HK-2 (cell line): ENCODE data around the gene EIF2S1.
"Not testable (repeated sequence)": the region's sequence is repeated elsewhere in the genome, so short reads cannot be mapped to it uniquely, and the experiment has no call there.

ENCODE experiments used
- DNase-seq: peaks from one replicate; pipeline ENCODE4 v3.0.0-alpha.2; 2018; ENCODE audit not compliant: unreplicated experiment

Gene EIF2S1

DNA sequence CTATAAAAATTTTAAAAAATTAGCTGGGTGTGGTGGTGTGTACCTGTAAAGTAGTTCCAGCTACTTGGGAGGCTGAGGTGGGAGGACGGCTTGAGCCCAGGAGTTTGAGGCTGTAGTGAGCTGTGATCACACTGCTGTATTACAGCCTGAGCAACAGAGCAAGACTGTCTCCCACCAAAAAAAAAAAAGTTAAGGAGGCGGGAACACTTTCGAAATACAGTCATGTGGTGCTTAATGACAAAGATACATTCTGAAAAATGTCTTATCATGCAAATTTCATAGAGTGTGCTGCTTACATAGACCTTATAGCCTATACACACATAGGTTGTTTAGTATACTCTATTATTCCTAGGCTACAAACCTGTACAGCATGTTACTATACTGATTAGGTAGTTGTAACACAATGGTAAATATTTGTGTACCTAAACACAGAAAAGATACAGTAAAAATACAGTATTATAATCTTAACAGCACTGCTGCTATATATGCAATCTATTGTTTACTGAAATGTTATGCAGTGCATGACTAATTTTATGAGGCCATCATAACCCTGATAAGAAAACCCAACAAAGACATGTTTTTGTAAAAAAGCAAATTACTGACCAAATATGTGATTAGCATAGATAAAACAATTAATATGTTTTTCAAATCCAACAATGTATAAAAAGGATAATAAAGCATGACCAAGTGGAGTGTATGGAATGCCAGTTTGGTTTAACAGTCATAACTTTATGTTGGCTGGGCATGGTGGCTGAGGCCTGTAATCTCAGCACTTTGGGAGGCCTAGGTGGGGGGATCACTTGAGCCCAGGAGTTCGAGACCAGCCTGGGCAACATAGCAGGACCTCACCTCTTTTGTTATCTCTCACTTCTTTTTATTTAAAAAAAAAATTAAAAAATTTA lies 11.4 kb downstream of the EIF2S1 start:
- DNase-seq = no peak

DNA sequence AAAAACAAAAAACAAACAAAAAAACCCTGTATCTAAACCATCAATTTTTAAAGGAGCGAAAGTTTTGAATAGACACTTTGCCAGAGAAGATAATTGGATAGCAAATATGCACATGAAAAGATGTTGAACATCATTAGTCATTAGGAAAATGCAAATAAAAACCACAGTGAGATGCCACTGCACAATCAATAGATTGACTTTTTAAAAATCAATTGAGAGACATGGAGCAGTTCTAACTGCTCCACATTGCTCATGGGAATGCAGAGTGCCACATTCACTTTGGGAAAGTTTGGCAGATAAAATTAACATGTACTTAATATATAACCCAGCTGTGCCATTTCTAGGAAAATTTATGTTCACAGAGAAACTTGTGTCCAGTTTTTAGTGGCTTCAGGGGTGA lies 12.7 kb downstream of the EIF2S1 start:
- no peak for DNase-seq

DNA sequence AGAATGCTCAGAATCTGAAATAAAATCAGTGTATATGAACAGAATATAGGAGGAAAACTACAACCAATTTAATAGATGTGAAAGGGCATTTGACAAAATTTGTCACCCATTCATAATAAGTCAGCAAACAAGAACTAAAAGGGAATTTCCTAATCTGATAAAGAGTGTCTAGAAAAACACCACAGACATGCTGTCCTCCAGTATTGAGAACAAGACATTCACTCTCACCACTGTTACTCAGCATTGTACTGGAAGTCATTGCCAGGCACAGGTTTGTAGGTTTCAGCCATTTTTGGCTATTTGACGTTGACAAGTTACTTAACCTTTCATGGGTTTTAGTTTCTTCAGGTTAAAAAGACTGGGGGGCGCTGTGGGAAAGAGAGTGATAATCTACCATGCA lies 13.2 kb downstream of the EIF2S1 start:
- DNase-seq = no peak

DNA sequence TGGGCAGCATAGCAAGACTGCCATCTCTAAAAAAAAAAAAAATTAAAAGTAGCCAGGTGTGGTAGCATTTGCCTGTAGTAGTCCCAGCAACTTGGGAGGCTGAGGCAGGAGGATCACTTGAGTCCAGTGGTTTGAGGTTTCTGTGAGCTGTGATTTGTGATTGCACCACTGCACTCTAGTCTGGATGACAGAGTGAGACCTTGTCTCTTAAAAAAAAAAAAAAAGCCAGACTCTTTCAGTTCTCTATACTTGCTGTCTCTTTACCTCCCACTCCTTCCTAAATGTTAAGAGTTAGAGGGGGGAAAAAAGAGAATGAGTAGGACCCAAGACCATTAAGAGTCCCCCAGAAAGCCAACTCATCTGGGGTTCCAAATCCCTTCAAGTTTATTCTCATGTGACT lies 17.8 kb downstream of the EIF2S1 start:
- no peak for DNase-seq

DNA sequence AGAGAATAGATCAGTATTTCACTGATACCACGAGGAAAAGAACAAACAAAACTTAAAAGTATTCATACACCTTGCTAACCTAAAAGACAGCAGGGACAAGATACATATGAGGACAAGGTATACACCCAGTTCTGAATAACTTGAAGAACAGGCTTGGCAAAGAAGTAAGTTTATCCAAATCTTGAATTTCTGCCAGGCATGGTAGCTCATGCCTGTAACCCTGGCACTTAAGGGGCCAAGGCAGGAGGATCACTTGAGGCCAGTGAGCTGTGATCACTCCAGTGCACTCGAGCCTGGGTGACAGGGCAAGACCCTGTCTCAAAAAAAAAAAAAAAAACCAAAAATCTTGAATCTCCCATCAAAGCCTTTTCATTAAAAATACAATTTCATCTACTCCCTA lies 25.0 kb downstream of the EIF2S1 start:
- no peak for DNase-seq

DNA sequence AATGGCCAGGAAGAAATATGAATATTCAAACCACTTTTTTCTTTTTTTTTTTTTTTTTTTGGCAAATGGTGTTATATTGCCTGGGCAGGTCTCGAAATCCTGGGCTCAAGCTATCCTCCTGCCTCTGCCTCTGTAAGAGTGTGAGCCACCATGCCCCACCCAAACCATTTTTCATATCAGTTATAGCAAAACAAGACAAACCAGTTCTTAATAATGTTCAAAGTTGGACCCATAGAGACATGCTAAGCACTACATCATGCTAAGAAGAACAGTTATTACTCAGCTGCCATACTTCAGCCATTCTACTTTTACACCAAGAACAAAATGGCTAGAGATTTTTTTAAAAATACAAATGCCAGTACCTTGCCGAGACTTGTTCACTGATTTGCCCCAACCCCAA lies 25.5 kb downstream of the EIF2S1 start:
- DNase-seq = no peak

DNA sequence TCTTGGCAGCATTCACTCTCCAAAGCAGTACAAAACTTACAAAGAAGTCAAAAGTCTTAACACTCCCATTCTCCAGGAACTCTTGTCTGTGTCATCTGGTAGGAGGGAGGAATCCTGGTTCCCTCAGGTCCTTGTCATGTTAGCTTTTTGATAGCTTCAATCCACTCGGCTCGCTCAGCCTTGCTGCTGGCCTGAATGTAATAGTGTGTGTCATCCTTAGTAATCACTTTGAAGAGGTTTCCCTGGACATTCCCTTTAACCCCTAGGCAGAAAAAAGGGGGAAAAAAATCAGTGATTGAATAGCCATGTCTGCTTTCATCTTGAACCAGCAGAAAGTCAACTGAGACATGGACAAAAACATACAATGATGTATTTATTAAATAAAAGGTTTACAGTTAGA lies 27.1 kb downstream of the EIF2S1 start:
- DNase-seq = peak; percentile 38

DNA sequence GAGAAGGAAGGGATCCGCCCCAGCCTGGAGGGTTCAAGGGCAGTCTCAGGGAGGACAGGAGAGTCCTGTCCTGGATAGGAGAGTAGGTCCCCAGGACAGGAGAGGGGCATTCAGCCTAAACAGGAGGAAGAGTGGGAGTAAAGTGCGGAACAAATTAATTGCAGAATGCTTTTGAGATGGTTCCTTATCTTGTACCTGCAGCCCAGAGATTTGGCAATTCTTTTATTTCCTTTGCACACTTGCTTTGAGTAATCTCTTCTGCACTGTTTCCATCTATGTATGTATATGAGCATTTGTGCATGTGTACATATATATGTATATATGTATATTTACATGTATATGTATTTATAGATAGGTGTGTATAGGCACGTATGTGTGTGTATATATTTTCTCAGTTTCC lies 29.1 kb downstream of the EIF2S1 start:
- no peak for DNase-seq

DNA sequence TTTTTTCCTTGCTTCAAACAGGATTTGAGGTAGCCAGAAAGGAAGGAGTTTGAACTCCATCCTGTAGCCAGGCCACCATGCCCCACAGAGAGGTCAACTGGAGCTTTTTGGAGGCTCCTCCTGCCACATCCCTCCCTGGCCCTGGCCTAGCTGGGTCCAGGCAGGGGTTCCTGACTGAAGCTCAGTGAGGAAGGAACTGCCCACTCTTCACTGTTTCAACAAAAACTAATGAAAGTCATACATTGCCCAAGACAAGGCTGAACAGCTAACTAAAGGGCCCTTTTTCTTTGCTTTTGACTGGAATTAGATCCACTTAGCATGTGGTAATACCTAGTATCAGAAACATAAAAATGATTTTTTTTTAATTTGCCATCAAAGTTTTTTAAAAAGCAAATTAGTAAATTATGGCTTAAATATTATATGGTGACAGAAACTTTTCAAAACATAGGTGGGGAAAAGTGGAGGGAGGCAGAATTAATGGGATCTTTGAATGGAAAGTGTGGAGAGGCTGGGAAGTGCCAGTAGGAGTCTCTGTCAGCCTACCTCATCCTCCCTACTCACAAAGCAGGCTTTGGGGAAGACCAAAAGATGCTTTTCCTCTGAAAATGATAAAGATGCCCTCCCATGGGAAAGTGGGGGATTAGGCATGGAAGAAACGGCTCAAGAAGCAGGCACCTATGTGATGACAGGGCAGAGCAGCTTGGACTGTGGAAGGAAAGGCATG lies 29.8 kb downstream of the EIF2S1 start:
- no peak for DNase-seq

DNA sequence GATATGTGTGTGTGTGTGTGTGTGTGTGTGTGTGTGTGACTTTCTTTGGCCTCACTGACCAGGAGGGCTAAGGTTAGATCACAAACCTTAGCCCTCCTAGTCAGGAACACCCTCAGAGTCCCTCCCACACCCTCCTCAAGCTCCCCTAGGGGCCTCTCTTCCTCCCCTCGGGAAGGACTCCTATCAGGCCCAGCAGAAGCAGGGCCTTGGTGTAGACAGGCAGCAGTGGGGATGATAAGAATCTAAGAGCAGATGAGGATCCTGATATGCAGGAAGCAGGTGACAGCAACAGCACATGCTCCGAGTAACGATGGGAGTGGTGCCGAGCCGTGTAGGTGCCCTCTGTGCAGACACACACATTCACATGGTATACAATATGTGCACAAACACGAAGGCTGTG lies 31.1 kb downstream of the EIF2S1 start:
- no peak for DNase-seq

DNA sequence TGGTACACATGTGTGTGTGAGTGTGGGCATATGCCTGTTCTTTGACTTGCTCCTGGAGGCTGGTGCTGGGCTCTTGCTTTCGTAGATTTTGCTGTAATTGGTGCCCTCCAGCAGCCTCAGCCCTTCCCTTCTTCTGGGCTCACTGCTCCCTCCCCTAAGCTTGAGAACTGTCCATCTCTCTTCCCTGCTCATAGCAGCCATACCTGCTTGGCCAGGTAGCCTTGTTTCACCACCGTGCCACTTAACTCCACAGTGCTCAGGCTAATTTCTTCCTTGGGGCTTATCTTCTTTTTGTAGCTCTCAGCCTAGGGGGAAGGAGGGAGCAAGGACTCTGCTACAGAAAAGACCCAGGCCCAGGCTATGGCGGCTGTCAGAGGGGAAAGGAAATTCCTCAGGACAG lies 32.0 kb downstream of the EIF2S1 start:
- DNase-seq = no peak

DNA sequence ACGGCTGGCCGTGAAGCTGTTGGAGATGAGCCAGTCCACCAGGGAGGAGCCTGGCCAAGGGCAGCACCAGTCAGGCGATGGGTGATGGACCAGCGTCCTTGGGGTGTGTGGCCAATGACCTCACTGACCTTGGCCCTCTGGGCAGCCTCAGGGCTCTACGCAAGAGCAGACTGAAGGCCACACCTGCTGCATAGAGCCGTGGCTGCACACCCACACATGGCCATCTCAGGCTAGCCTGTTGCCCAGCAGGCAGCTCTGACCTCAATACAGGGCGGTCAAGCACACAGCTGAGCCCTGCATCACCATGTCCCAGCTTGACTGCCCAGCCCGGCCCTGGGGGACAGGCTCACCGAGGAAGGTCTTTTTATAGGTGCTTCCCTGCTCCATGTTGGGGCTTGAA lies 32.7 kb downstream of the EIF2S1 start:
- DNase-seq = no peak

DNA sequence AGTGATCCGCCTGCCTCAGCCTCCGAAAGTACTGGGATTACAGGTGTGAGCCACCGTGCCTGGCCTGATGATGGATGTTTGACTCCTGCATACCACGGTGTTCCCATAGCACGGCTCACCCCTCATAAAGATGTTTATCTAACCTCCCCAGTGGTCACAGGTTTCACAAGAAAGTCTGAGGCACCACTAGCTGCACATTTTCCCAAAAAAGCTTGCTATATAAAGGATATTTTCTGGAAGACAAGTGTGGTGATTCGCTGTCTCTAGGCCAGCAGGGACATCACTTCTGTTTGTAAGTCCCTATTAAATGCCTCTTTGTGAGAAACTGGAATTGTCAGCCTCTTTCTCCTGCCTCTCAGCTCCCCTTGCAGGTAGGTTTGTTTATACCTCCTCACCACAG lies 33.6 kb downstream of the EIF2S1 start:
- no peak for DNase-seq

DNA sequence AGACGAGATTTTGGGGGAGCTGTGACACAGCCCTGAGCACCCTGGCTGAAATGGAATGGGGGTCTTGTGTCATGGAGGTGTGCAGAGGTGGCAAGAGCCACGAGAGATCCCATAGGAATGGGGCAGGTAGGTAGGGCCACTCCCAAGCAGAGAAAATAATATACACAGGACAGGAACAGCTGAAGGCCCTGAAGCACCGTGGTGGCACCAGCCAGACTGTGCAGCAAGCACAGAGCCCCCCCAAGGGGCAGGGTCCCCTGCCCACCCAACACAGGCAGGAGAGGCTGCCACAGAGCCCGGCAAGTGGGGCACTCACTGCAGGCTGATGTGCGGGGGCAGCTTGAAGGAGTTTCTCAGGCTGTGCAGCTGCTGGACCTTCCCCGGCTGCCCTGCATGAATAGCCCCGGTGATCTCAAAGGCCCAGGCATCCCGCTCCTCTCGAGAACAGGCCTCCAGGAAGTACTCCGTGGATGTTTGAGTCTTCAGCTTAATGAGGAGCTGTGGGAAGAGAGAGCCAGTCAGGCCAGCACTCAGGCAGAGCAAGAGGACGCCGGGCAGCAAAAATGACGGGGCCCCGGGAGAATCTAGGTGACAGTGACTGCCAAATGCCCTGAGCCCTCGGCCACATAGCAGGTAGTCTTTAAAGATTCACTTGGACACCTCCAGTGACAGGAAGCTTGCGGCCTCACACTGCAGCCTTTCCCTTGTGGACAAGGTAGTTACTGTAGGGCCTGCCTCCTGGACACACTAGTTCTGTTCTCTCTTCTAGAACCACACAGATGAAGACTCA lies 35.2 kb downstream of the EIF2S1 start:
- DNase-seq = no peak

DNA sequence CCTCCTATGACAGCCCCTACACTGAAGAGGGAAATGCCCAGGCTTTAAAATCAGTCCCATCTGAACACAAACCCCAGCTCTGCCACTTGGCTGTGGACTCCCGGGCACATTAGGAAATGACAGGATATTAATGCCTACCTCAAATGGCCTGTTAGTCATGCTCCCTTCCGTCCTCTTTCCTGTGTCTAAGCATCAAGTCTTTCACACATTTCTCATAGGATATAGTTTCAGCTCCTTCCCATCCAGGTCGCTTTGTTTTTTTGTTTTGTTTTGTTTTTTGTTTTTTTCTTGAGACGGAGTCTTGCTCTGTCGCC lies 35.7 kb downstream of the EIF2S1 start:
- DNase-seq = no peak

DNA sequence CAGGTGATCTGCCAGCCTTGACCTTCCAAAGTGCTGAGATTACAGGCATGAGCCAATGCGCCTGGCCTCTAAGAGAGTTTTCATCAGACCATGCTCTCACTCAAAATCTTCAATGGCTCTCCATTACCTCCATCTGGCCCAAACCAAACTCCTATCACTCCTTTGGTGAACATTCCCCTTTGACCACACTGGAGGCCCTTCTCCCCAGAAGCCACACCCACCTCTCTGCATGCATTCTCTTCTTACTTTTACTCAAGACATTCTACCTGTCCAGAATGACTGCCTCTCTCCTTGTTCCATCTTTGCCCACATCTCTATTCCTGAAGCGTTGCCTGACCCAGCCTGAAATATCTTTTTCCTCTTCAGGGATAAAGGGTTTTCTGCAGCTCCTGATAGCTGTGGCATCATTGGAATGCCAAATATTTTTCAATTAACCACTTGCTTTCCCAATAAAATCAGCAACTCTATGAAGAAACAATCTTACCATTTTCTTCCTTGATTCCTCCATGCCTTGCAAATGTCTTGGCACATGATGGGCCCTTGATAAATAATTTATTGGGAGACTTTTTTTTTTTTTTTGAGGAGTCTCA lies 36.3 kb downstream of the EIF2S1 start:
- no peak for DNase-seq

DNA sequence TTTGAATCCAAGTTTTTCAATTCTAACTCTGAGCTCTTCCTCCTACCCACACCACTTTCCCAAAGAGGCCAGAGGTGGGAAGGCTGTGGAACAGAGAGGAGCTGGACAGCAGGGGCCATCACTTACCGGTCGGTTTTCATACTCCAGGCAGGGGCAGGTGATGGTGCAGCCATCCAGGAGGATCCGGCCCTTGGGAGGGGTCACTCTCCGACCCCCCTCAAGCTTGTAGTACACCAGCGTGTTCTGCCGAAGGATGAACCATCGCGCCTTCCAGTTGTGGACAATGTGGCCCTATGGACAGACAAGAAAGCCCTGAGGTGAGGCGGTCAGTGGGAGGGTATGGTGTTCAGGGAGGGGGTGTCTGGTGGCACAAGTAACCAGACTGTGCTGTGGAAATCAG lies 37.4 kb downstream of the EIF2S1 start:
- DNase-seq = no peak

DNA sequence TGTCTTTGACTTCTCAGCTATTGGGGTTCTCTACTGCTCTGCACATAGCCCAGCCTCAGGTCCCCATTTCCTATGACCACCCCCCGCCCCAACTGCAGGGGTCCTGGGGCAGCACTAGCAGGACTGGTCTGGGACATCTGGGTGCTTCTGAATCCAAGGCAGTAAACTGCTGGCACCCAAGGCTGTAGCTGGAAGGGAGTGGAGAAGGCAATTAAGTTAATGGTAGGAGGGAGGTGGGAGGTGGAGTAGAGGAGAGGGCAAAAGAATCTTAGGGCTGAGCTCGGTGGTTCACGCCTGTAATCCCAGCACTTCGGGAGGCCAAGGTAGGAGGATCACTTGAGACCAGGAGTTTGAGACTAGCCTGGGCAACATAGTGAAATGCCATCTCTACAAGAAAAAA lies 40.3 kb downstream of the EIF2S1 start:
- no peak for DNase-seq

DNA sequence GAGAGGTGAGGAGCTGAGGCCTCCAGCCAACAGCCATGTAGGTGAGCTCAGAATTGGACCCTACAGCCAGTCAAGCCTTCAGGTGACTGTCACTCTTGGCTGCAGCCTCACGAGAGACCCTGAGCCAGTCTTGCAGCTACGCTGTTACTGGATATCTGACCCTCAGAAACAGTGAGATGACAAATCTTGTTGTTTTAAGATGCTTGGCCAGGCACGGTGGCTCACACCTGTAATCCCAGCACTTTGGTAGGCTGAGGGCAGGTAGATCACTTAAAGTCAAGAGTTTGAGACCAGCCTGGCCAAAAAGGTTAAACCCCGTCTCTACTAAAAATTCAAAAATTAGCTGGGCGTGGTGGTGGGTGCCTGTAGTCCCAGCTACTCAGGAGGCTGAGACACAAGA lies 45.6 kb downstream of the EIF2S1 start:
- no peak for DNase-seq

DNA sequence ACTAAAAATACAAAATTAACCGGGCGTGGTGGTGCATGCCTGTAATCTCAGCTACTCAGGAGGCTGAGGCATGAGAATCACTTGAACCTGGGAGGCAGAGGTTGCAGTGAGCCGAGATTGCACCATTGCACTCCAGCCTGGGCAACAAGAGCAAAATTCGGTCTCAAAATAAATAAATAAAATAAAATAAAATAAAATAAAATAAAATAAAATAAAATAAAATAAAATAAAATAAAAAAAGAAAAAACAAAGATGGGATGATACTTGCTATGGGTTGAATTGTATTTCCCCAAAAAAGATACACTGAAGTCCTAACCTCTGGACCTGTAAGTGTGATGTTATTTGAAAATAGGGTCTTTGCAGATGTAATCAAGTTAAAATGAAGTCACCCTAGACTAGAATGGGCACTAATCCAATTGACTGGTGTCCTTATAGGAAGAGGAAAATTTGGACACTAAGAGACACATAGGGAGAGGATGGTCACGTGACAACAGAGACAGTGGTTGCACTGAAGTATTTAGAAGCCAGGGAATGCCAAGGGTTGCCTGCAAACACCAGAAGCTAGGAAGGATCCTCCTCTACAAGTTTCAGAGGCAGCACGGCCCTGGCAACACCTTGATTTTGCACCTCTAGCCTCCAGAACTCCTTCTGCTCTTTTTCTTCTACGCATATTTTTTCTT lies 48.1 kb downstream of the EIF2S1 start:
- not testable (repeated sequence) for DNase-seq

DNA sequence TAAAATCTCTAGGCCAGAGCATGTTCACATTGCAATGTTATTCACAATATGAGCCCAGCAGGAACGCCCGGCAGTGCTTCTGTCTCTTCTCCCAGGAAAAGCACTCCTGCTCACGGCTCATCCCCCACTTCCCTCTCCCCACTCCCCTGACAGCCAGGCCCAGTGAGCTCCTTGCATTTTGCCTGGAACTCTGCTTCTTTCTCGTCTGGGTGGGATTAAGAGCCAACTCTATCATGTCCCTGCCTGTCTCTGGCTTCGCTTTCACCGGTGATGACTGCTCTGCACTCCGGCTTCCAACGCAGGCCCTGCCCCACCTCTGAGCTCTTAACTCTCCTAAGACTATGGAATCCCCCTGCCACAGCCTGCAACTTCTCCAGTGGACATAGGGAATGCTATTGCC lies 49.3 kb downstream of the EIF2S1 start:
- DNase-seq = no peak

DNA sequence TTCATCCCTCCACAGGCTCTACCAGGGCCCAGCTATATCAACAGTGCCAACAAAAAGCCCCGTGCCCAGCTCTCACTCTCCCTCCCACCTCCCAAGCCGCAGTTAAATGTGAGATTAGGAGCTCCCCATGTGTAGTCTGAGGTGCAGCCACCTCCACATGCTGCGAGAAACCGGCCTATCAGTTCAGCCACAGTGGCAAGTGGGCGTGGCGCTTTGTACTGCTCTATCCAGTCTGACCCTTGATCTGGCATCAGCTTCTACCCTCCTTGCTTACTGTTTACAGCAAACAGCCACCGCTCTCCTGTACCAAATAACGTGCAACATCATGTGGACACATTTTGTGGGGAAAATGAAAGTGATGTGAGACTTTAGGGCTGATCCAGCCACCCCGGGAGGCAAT lies 50.2 kb downstream of the EIF2S1 start:
- no peak for DNase-seq
